ENCODE results near the gene SFT2D2.

Gene SFT2D2

DNA sequence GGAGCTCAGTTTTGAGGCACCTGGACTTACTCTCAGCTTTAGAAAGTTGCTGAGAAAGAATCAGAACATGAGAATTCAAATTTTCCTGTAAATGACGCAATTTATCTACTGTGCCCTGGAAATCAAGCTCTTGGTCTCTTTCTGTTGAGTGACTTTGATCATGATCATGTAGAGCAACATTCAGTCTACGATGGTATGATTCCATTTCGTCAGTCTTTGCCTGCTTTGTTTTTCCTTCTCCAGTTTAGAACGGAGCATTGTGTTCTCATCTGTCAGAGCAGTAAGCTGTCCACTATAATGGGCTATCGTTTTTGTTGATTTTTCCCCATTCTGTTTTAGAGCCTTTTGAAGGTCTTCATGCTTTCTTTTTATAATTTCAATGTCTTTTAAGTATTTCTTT, 20.7 kb downstream of the SFT2D2 start:
- peaks cover 94 to 100% (median 96%) of the 10 kb centered on the region in 11 experiments for H3K36me3 ChIP-seq
- peaks cover 9 to 19% (median 14%) of the 10 kb centered on the region in 10 experiments; a peak in 19 of 20 replicates for H3K4me1 ChIP-seq
- no peak; a peak in 1 of 22 replicates for TF ChIP-seq Cebpa-rat (IDR thresholded peaks at IDR 0.05)
- no peak overlapping the region for H3K9ac ChIP-seq
- H3K4me2 ChIP-seq = no peak overlapping the region
- peaks cover 35 to 96% (median 46%) of the 10 kb centered on the region in 11 experiments; a peak in 21 of 22 replicates for H4K20me1 ChIP-seq
- no peak overlapping the region for H3K4me3 ChIP-seq
- 0 out of 22 replicates have a peak, but pooled peaks cover 0 to 7% (median 0%) of the 10 kb centered on the region in 11 experiments for H3K9me3 ChIP-seq (replicated peaks in 1 of 11)
- no peaks in the 10 kb centered on the region for H3K27me3 ChIP-seq
- no peak overlapping the region for H3K27ac ChIP-seq

DNA sequence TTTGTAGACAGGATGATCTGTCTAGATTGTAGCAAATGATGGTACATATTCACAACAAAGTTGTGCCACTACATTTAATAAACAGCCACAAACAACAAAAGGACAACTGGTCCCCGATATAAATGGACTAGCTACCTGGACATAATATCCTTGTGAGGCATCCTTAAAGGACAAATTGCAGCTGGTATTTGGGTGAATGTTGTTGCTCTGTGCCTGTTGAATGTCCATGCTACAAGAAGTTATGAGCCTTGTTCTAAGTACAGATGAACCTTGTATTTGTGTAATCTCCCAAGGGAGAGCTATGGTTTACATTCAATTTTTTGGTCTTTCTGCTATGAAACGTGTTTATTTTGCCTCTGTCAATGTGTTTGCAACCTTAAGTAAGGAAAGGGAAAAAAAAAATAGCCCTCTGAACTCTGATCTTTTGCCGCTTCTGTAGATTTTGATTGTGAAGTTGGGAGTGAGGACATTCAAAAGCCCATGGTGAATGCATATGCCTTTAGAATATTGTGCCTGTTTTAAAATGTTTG, 26.5 kb downstream of the SFT2D2 start:
- peaks cover 85 to 100% (median 94%) of the 10 kb centered on the region in 11 experiments for H3K36me3 ChIP-seq
- no peak for TF ChIP-seq Cebpa-rat (IDR thresholded peaks at IDR 0.05)
- peaks cover 17 to 79% (median 24%) of the 10 kb centered on the region in 11 experiments; a peak in 17 of 22 replicates for H4K20me1 ChIP-seq

DNA sequence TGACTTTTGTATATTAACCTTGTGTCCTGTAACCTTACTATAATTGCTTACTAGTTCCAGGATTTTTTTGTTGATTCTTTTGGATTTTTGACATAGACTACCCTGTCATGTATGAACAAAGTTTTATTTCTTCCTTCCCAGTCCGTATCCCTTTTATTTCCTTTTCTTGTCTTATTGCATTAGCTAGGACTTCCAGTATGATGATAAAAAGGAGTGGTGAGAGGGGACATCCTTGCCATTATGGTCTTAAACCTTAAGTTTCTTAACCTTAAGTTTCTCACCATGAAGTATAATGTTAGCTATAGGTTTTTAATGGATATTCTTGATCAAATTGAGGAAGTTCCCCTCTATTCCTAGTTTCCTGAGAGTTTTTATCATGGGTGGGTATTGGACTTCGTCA, 30.4 kb downstream of the SFT2D2 start:
- no peak for TF ChIP-seq Cebpa-rat (IDR thresholded peaks at IDR 0.05)
- no peak overlapping the region for H3K4me3 ChIP-seq
- H3K4me1 ChIP-seq = no peaks in the 10 kb centered on the region
- H4K20me1 ChIP-seq = peaks cover under 1 to 79% (median 10%) of the 10 kb centered on the region in 11 experiments; a peak in 13 of 22 replicates
- H3K36me3 ChIP-seq = peaks cover 60 to 100% (median 81%) of the 10 kb centered on the region in 11 experiments
- H3K27ac ChIP-seq = no peak overlapping the region
- no peaks in the 10 kb centered on the region for H3K27me3 ChIP-seq
- peaks cover 27 to 41% (median 34%) of the 10 kb centered on the region in 11 experiments for H3K9me3 ChIP-seq (replicated peaks in 1 of 11)
- no peak overlapping the region for H3K9ac ChIP-seq
- no peak overlapping the region for H3K4me2 ChIP-seq

More for the DNA sequence above, 26.5 kb downstream of the SFT2D2 start:
- H3K4me2 ChIP-seq = no peak overlapping the region
- H3K4me3 ChIP-seq = no peak overlapping the region
- no peaks in the 10 kb centered on the region for H3K27me3 ChIP-seq
- H3K9ac ChIP-seq = no peak overlapping the region
- H3K9me3 ChIP-seq (replicated peaks in 1 of 11) = peaks cover 27 to 45% (median 34%) of the 10 kb centered on the region in 11 experiments
- H3K4me1 ChIP-seq = no peaks in the 10 kb centered on the region
- no peak overlapping the region for H3K27ac ChIP-seq

DNA sequence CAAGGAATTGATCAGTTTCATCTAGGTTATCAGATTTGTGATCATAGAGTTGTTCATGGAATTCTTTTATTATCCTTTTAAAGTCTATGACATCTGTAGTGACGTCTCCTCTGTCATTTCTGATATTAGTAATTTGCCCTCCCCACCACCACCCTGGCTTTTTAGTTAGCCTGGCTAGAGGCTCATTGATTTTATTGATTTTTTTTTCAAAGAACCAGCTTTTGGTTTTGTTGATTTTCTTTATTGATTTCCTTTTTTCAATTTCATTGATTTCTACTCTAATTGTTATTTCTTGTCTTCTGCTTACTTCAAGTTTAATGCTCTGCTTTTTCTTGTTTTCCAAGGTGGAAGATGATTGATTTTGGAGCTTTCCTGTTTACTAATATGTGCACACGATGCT, 31.6 kb downstream of the SFT2D2 start:
- no peak overlapping the region for H3K4me3 ChIP-seq
- H4K20me1 ChIP-seq = peaks cover 0 to 76% (median 5%) of the 10 kb centered on the region in 11 experiments; a peak in 11 of 22 replicates
- H3K4me2 ChIP-seq = no peak overlapping the region
- H3K27me3 ChIP-seq = no peaks in the 10 kb centered on the region
- H3K36me3 ChIP-seq = peaks cover 57 to 99% (median 82%) of the 10 kb centered on the region in 11 experiments
- no peak overlapping the region for H3K9ac ChIP-seq
- no peak overlapping the region for H3K27ac ChIP-seq
- H3K4me1 ChIP-seq = no peaks in the 10 kb centered on the region
- peaks cover 27 to 41% (median 34%) of the 10 kb centered on the region in 11 experiments for H3K9me3 ChIP-seq (replicated peaks in 1 of 11)
- TF ChIP-seq Cebpa-rat (IDR thresholded peaks at IDR 0.05) = no peak

DNA sequence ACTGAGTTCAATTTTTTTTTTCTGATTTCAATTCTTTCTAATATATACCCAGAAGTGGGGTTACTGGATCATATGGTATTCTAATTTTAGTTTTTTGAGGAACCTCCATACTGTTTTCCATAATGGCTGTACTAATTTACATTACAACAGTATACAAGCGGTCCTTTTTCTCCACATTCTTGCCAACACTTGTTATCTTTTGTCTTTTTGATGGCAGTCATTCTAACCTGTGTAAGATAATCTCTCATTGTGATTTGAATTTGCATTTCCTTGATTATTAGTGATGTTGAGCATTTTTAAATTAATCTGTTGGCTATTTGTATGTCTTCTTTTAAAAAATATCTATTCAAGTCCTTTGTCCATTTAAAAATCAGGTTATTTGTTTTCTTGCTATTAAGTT, 33.8 kb downstream of the SFT2D2 start:
- Histone ChIP-seq H3K4me1 (no peaks in the 10 kb centered on the region), H3K27me3 (no peaks in the 10 kb centered on the region), H4K20me1 (peaks cover 0 to 59% (median 5%) of the 10 kb centered on the region in 11 experiments; a peak in 8 of 22 replicates), H3K36me3 (peaks cover 55 to 99% (median 81%) of the 10 kb centered on the region in 11 experiments), H3K4me3 (no peak overlapping the region), H3K4me2 (no peak overlapping the region), H3K9ac (no peak overlapping the region), H3K27ac (no peak overlapping the region), H3K9me3 (replicated peaks in 1 of 11) (peaks cover 25 to 43% (median 37%) of the 10 kb centered on the region in 11 experiments)
- TF ChIP-seq Cebpa-rat (IDR thresholded peaks at IDR 0.05) = no peak

DNA sequence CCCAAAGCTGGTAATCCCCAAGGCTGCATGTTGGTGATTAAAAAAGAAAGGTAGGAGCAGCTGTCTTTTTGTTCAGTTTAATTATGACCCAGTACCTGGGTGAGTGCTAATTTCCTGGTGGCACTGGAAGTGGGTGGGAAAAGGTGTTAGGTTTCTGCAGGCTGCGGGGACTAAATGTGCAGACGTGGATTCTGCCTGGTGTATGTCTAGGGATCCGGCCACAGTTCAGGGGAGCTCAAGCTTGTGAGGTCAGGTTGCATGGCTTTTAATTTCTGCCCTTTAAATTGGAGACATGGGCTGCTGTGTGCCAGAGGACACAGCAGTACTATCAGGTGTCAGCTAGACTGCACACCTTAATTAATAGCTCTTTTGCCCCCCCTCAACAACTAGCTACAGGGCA, 34.6 kb downstream of the SFT2D2 start:
- Histone ChIP-seq H3K4me3 (no peak overlapping the region), H3K9ac (no peak overlapping the region), H3K9me3 (replicated peaks in 1 of 11) (peaks cover 24 to 43% (median 37%) of the 10 kb centered on the region in 11 experiments), H3K4me2 (no peak overlapping the region), H3K27ac (no peak overlapping the region), H3K4me1 (no peaks in the 10 kb centered on the region), H4K20me1 (peaks cover 0 to 59% (median 5%) of the 10 kb centered on the region in 11 experiments; a peak in 8 of 22 replicates), H3K36me3 (peaks cover 55 to 99% (median 81%) of the 10 kb centered on the region in 11 experiments), H3K27me3 (no peaks in the 10 kb centered on the region)
- TF ChIP-seq Cebpa-rat (IDR thresholded peaks at IDR 0.05) = no peak

DNA sequence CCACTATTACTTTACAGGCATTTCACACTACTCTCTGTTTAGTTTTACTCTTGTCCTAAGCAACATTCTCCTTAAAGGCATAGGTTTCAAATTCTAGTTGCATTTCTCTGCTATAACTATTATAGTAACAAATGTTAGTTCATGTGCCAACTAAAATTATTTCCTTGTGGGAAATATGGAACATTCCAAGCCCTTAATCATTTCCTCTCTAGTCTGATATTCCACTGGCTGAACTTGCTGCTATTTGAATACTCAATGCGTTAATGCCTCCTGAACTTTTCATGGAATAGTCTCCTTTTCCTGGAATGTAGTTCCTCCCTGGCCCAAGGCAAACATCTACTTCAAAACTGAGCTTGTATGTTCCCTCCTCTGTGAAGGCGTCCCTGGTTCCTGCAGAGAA, 35.6 kb downstream of the SFT2D2 start:
- Histone ChIP-seq H3K27ac (no peak overlapping the region), H3K4me2 (no peak overlapping the region), H3K4me1 (no peaks in the 10 kb centered on the region), H3K36me3 (peaks cover 55 to 99% (median 79%) of the 10 kb centered on the region in 11 experiments), H4K20me1 (peaks cover 0 to 56% (median 5%) of the 10 kb centered on the region in 11 experiments; a peak in 8 of 22 replicates), H3K4me3 (no peak overlapping the region), H3K9me3 (replicated peaks in 1 of 11) (peaks cover 23 to 43% (median 36%) of the 10 kb centered on the region in 11 experiments), H3K9ac (no peak overlapping the region), H3K27me3 (no peaks in the 10 kb centered on the region)
- no peak for TF ChIP-seq Cebpa-rat (IDR thresholded peaks at IDR 0.05)

DNA sequence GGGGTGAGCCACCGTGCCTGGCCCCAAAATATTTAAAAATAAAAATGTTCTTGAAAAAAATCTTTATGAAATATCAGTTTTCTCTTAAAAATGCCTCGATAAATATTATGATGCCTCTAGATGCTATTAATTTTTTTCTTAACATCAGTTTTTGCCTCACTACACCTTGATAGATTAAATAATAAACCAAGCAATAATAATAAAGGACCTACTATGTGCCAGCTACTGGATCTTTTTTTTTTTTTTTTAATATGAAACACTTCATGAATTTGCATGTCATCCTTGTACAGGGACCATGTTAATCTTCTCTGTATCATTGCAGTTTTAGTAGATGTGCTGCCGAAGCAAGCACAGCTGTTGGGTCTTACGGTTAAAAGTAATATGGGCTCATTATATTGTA, 37.3 kb downstream of the SFT2D2 start:
- Histone ChIP-seq H3K27ac (no peak overlapping the region), H4K20me1 (peaks cover 0 to 40% (median 5%) of the 10 kb centered on the region in 11 experiments; a peak in 8 of 22 replicates), H3K4me2 (no peak overlapping the region), H3K27me3 (no peaks in the 10 kb centered on the region), H3K4me3 (no peak overlapping the region), H3K4me1 (no peaks in the 10 kb centered on the region), H3K36me3 (peaks cover 47 to 99% (median 73%) of the 10 kb centered on the region in 11 experiments), H3K9me3 (replicated peaks in 1 of 11) (peaks cover 33 to 54% (median 47%) of the 10 kb centered on the region in 11 experiments), H3K9ac (no peak overlapping the region)
- TF ChIP-seq Cebpa-rat (IDR thresholded peaks at IDR 0.05) = no peak

DNA sequence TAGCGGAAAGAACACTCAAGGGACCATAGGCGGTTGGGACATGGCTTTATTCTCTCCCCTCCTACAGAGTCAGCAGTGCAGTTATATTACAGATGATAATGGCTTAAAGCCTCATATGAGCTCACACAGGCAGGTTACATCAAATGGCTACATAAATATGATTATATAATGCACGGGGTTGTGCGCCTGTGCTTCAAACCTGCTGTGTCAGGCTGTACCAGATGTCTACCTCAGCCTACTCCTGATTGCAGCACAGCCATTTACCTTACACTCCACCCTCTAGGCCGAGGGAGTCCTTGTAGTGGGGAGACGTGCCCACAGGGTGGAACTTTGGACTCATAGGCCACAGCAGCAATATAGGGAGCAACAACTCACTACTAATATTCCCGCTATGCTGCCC, 38.5 kb downstream of the SFT2D2 start:
- Histone ChIP-seq H3K9ac (no peak overlapping the region), H3K27ac (no peak overlapping the region)

More for the DNA sequence above, 38.5 kb downstream of the SFT2D2 start:
- no peaks in the 10 kb centered on the region for H3K27me3 ChIP-seq
- H3K4me1 ChIP-seq = no peaks in the 10 kb centered on the region
- no peak for TF ChIP-seq Cebpa-rat (IDR thresholded peaks at IDR 0.05)
- peaks cover 38 to 65% (median 54%) of the 10 kb centered on the region in 11 experiments for H3K9me3 ChIP-seq (replicated peaks in 1 of 11)
- H3K36me3 ChIP-seq = peaks cover 37 to 99% (median 74%) of the 10 kb centered on the region in 11 experiments
- no peak overlapping the region for H3K4me3 ChIP-seq
- H3K4me2 ChIP-seq = no peak overlapping the region
- H4K20me1 ChIP-seq = peaks cover 0 to 28% (median 5%) of the 10 kb centered on the region in 11 experiments; a peak in 8 of 22 replicates

Measured in BLaER1 treated with 17β-estradiol and CSF1 and Interleukin-3, amounts not matched to agents 10 nM and 100 nM (cell line).